ENCODE results near the gene ENPP4. TPM values are rescaled to one million over a fixed set of nuclear protein-coding genes. Genes with fewer than 3 reads are reported as not detected.

The ENPP4 gene
- total RNA-seq, 2 experiments from 2014 or later, result 7.1 to 9.2 TPM

GRCh38 chr6:46184114-46184513, 54.3 kb downstream of the ENPP4 start:
- intact Hi-C loops (cut with micrococcal nuclease; ENCODE audit: unreplicated experiment), result no loop called here
- Histone ChIP-seq H3K9me2 (ENCODE audit: insufficient read depth, low read length) (no peaks in the 10 kb centered on the region), H3K79me2 (ENCODE audit: insufficient read depth, low read depth, low read length) (no peaks in the 10 kb centered on the region), H4K20me1 (ENCODE audit: insufficient read depth, low read length) (no peaks in the 10 kb centered on the region), H3K36me3 (ENCODE audit: insufficient read depth, low read length) (no peaks in the 10 kb centered on the region), H3K4me2 (ENCODE audit: low read length) (no peak overlapping the region), H3K4me1 (ENCODE audit: insufficient read depth, low read length, poor library complexity, severe bottlenecking) (no peaks in the 10 kb centered on the region), H3K4me3 (ENCODE audit: low read depth, low read length, poor library complexity, severe bottlenecking) (no peak overlapping the region), H2AFZ (ENCODE audit: low read length) (no peak overlapping the region), H3K27ac (ENCODE audit: low read depth, low read length, poor library complexity, severe bottlenecking) (no peak overlapping the region), H3K9me3 (ENCODE audit: low read length) (no peaks in the 10 kb centered on the region)
- ChIA-PET POLR2A (no interaction called here), CTCF (ENCODE audit: unreplicated experiment) (no interaction called here)
- TF ChIP-seq EZH2phosphoT487 (IDR thresholded peaks at IDR 0.05; ENCODE audit: borderline replicate concordance, low read depth, low read length), result no peak
- TF ChIP-seq, protein P1, sequence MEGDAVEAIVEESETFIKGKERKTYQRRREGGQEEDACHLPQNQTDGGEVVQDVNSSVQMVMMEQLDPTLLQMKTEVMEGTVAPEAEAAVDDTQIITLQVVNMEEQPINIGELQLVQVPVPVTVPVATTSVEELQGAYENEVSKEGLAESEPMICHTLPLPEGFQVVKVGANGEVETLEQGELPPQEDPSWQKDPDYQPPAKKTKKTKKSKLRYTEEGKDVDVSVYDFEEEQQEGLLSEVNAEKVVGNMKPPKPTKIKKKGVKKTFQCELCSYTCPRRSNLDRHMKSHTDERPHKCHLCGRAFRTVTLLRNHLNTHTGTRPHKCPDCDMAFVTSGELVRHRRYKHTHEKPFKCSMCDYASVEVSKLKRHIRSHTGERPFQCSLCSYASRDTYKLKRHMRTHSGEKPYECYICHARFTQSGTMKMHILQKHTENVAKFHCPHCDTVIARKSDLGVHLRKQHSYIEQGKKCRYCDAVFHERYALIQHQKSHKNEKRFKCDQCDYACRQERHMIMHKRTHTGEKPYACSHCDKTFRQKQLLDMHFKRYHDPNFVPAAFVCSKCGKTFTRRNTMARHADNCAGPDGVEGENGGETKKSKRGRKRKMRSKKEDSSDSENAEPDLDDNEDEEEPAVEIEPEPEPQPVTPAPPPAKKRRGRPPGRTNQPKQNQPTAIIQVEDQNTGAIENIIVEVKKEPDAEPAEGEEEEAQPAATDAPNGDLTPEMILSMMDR (conservative IDR thresholded peaks at IDR 0.05; ENCODE audit: low read length), result no peak
- no TSS peak for BruUV-seq (replicated peaks)
- no peak for DNase-seq (ENCODE audit: low spot score)

GRCh38 chr6:46186583-46186982, 56.8 kb downstream of the ENPP4 start:
- POLR2A ChIA-PET, result interaction anchor here (1.4 kb wide), 1 partner anchor 8 kb away, joined by 3 read pairs; no protein-coding TSS in a partner anchor
- no peak for DNase-seq (ENCODE audit: low spot score)
- Histone ChIP-seq H2AFZ (ENCODE audit: low read length) (no peak overlapping the region), H3K9me2 (ENCODE audit: insufficient read depth, low read length) (no peaks in the 10 kb centered on the region), H3K27ac (ENCODE audit: low read depth, low read length, poor library complexity, severe bottlenecking) (no peak overlapping the region), H3K36me3 (ENCODE audit: insufficient read depth, low read length) (no peaks in the 10 kb centered on the region), H3K4me3 (ENCODE audit: low read depth, low read length, poor library complexity, severe bottlenecking) (no peak overlapping the region), H3K79me2 (ENCODE audit: insufficient read depth, low read depth, low read length) (no peaks in the 10 kb centered on the region), H3K9me3 (ENCODE audit: low read length) (no peaks in the 10 kb centered on the region), H4K20me1 (ENCODE audit: insufficient read depth, low read length) (no peaks in the 10 kb centered on the region), H3K4me2 (ENCODE audit: low read length) (no peak overlapping the region), H3K4me1 (ENCODE audit: insufficient read depth, low read length, poor library complexity, severe bottlenecking) (no peaks in the 10 kb centered on the region)
- intact Hi-C loops (cut with micrococcal nuclease; ENCODE audit: unreplicated experiment), result no loop called here
- no TSS peak for BruUV-seq (replicated peaks)
- CTCF ChIA-PET (ENCODE audit: unreplicated experiment), result no interaction called here
- no peak for TF ChIP-seq EZH2phosphoT487 (IDR thresholded peaks at IDR 0.05; ENCODE audit: borderline replicate concordance, low read depth, low read length)
- TF ChIP-seq, protein P1 (conservative IDR thresholded peaks at IDR 0.05; ENCODE audit: low read length), result no peak

DNA sequence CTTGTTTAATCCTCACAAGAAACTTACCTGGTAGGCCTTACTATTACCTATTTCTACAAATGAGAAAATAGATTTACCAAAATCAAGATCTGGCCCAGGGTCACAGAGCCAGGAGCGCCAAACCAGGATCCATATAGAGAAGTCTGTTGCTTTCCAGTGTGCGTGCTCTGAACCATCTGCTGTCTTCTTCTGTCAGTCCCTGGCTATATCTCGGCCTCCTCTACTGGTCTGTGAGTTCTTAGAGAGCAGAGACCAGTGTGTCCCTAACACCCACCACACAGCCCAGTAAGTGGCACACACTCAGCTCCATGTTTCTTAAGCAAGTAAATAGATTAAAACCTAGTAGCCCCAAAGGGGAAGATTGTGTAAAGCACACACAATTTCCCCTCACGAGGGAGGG, 59.9 kb downstream of the ENPP4 start:
- H3K36me3 ChIP-seq (ENCODE audit: insufficient read depth, low read length), result no peaks in the 10 kb centered on the region
- no peaks in the 10 kb centered on the region for H3K79me2 ChIP-seq (ENCODE audit: insufficient read depth, low read depth, low read length)
- BruUV-seq (replicated peaks), result no TSS peak
- ChIA-PET POLR2A (no interaction called here), CTCF (ENCODE audit: unreplicated experiment) (no interaction called here)
- H2AFZ ChIP-seq (ENCODE audit: low read length), result no peak overlapping the region
- H3K9me2 ChIP-seq (ENCODE audit: insufficient read depth, low read length), result no peaks in the 10 kb centered on the region
- H3K4me1 ChIP-seq (ENCODE audit: insufficient read depth, low read length, poor library complexity, severe bottlenecking), result no peaks in the 10 kb centered on the region
- TF ChIP-seq EZH2phosphoT487 (IDR thresholded peaks at IDR 0.05; ENCODE audit: borderline replicate concordance, low read depth, low read length), result no peak
- TF ChIP-seq, protein P1 (conservative IDR thresholded peaks at IDR 0.05; ENCODE audit: low read length), result no peak
- no peak overlapping the region for H3K4me2 ChIP-seq (ENCODE audit: low read length)
- H3K9me3 ChIP-seq (ENCODE audit: low read length), result no peaks in the 10 kb centered on the region
- H4K20me1 ChIP-seq (ENCODE audit: insufficient read depth, low read length), result no peaks in the 10 kb centered on the region
- no peak overlapping the region for H3K4me3 ChIP-seq (ENCODE audit: low read depth, low read length, poor library complexity, severe bottlenecking)
- H3K27ac ChIP-seq (ENCODE audit: low read depth, low read length, poor library complexity, severe bottlenecking), result no peak overlapping the region
- no peak for DNase-seq (ENCODE audit: low spot score)
- intact Hi-C loops (cut with micrococcal nuclease; ENCODE audit: unreplicated experiment), result no loop called here
